Adrenal gland (tissue), 5 donors: ENCODE measurements around the gene ZBTB8B.

Source experiments
- CTCF ChIP-seq, 6 experiments: fragments of 450-650 bp in 4 of 6; fragments of 200-600 bp in 2 of 6; sonication (generic) in 1 of 6; IDR thresholded peaks; 1 replicate in 5 of 6; 2 replicates in 1 of 6; pipeline versions ENCODE4 v1.5.1 to v1.8.0; 2016 to 2021; ENCODE audit warnings: antibody characterized with exemption in 6 of 6, mild to moderate bottlenecking in 2 of 6, moderate library complexity in 1 of 6
- POLR2A ChIP-seq, 2 donors: fragments of 450-650 bp; IDR thresholded peaks; one replicate each; pipeline ENCODE4 v1.6.1; 2017; ENCODE audit warnings: antibody characterized with exemption in 2 of 2, mild to moderate bottlenecking in 2 of 2, moderate library complexity in 1 of 2
- donor health status: DM: no; HTN: no; CAD: no.

GRCh38 chr1:32485554-32486255 is 20.8 kb downstream of the ZBTB8B start:
- no peak for TF ChIP-seq CTCF (IDR thresholded peaks at IDR 0.05)
- TF ChIP-seq POLR2A (IDR thresholded peaks at IDR 0.05): no peak
